ENCODE results near the gene AVPR2. TPM values are rescaled to one million over a fixed set of nuclear protein-coding genes. Genes with fewer than 3 reads are reported as not detected.

The AVPR2 gene
- total RNA-seq, 1 donor from 2014 or later = not detected

DNA sequence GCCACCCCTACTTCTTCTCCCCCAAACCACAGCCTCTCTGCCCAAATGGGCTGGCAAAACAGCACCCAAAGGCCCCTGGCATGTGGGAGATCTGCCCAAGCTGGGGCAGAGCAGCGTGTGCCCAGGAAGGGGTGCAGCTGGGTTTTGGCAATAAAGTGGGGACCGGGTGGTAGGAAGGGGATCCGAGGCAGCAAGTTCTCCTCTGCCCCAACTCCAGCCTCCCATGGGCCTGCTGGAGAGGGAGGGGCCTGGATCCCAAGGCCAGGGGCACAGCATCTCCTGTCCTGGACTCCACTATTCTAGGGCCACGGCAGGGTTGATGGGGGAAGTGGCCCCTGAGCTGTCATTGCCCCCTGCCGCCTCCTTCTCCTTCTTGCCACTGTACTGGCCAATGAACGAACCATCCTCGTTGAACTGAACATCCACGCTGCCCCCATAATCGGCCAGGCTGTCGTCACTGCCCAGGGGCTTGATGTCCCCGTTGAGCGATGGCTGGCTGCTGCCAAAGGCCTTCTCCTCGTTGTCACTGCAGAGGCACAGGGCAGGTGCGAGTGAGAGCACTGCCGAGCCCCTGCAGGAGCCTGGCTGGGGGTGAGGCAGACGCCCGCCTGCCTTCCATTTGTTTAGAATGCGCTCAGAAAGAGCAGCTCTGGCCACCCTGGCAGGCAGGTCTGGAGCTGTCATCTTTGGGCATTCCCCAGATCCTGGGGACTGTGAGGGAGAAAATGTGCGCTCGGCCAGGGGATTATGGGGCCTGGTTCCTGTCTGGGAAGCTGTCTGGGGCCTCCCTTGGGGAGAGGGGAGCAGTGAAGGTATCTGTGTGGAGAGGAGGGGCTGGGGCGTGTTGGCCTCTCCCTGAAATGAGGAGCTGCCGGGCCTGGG lies 41.9 kb upstream of the AVPR2 start:
- TF ChIP-seq CTCF (IDR thresholded peaks at IDR 0.05; ENCODE audit: unreplicated experiment) = no peak
- peaks cover 10% of the 10 kb centered on the region for H3K27me3 Mint-ChIP-seq
- DNase-seq (ENCODE audit: low spot score, unreplicated experiment) = no peak
- peaks cover 3% of the 10 kb centered on the region for H3K9me3 Mint-ChIP-seq (ENCODE audit: low read depth)
- H3K4me3 Mint-ChIP-seq (ENCODE audit: low read depth) = no peak overlapping the region
- H3K4me1 Mint-ChIP-seq (ENCODE audit: low read depth) = no peaks in the 10 kb centered on the region
- no peak overlapping the region for H3K27ac Mint-ChIP-seq
- no peaks in the 10 kb centered on the region for H3K36me3 Mint-ChIP-seq (ENCODE audit: insufficient read depth)

DNA sequence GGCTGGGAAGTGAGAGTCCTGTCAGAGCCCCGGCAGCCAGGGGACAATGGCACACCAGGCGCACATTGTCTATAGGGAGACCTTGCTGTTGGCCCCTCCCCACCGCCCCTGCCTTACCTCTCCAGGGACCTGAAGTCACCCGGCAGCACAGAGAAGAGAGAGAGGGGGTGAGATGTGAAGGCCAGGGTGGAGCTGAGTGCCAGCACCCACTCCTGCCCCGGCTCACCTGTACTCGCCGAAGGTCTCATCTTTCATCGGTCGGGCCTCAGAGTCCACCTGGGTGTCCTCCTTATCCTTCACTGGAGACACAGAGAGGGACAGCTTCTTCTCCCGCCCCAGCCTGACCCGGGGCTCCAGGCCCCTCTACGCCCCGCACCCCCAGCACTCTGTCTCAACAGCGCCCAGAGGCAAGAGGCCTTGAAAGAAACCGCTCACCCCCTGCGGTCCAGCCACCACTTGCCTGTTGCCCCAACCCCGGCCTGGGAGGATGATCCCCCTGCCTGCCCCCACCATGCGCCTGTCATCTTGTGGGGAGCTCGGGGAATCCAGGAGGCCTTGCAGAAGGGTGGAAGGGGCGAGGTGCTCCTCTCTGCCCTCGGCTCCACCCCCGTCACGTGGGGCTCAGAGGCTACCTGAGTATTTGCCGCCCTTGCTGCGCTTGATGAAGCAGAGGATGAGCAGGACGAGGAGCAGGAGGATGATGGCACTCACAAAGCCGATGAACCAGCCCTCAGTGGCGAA lies 41.1 kb upstream of the AVPR2 start:
- DNase-seq (ENCODE audit: low spot score, unreplicated experiment) = no peak
- no peaks in the 10 kb centered on the region for H3K36me3 Mint-ChIP-seq (ENCODE audit: insufficient read depth)
- peaks cover 3% of the 10 kb centered on the region for H3K9me3 Mint-ChIP-seq (ENCODE audit: low read depth)
- H3K4me3 Mint-ChIP-seq (ENCODE audit: low read depth) = no peak overlapping the region
- no peak overlapping the region for H3K27ac Mint-ChIP-seq
- H3K4me1 Mint-ChIP-seq (ENCODE audit: low read depth) = no peaks in the 10 kb centered on the region
- TF ChIP-seq CTCF (IDR thresholded peaks at IDR 0.05; ENCODE audit: unreplicated experiment) = no peak
- peaks cover 5% of the 10 kb centered on the region for H3K27me3 Mint-ChIP-seq

GRCh38 chrX:153864101-153864500 lies 40.4 kb upstream of the AVPR2 start:
- DNase-seq (ENCODE audit: low spot score, unreplicated experiment) = no peak
- Mint-ChIP-seq H3K4me1 (ENCODE audit: low read depth) (no peaks in the 10 kb centered on the region), H3K4me3 (ENCODE audit: low read depth) (no peak overlapping the region), H3K9me3 (ENCODE audit: low read depth) (peaks cover 3% of the 10 kb centered on the region), H3K36me3 (ENCODE audit: insufficient read depth) (no peaks in the 10 kb centered on the region), H3K27me3 (peaks cover 3% of the 10 kb centered on the region), H3K27ac (no peak overlapping the region)
- no peak for TF ChIP-seq CTCF (IDR thresholded peaks at IDR 0.05; ENCODE audit: unreplicated experiment)

DNA sequence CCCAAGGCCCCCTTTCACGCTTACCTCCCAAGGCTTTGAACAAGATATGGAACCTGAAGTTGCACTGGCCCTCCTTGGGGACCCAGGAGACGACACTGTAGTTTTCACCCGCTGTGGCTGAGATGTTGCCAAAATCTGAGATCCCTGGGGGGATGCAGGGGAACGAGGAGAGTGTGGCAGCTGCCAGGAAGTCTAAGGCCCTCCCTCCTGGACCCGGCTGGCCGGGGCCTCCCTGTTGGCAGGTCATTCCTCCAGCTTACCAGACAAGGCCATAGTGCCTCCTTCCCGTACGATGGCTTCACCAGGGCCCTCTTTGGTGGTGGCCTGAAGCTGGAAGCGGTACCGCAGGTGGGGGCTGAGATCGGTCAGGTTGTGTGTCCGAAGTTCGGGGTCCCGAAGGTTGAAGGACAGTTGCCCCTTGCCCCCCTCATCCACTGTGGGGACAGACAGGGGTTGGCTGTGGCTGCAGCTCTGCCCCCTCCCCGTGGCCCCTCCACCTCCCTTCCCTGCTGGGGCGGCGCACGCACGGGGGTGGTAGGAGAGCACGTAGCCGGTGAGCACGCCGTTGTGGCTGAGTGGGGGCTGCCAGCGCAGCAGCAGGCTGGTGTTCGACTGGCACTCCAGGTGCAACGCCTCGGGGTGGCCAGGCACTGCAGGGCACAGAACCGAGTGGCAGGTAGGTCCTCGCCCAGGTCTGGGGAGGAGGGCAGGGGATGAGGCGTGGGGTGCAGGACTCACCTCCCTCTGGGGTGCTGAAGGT lies 39.7 kb upstream of the AVPR2 start:
- Mint-ChIP-seq H3K27me3 (no peaks in the 10 kb centered on the region), H3K4me3 (ENCODE audit: low read depth) (no peak overlapping the region), H3K9me3 (ENCODE audit: low read depth) (no peaks in the 10 kb centered on the region), H3K36me3 (ENCODE audit: insufficient read depth) (no peaks in the 10 kb centered on the region), H3K27ac (no peak overlapping the region), H3K4me1 (ENCODE audit: low read depth) (no peaks in the 10 kb centered on the region)
- DNase-seq (ENCODE audit: low spot score, unreplicated experiment) = no peak
- no peak for TF ChIP-seq CTCF (IDR thresholded peaks at IDR 0.05; ENCODE audit: unreplicated experiment)

GRCh38 chrX:153865321-153865580 lies 39.2 kb upstream of the AVPR2 start:
- Mint-ChIP-seq H3K9me3 (ENCODE audit: low read depth) (no peaks in the 10 kb centered on the region), H3K4me1 (ENCODE audit: low read depth) (no peaks in the 10 kb centered on the region), H3K4me3 (ENCODE audit: low read depth) (no peak overlapping the region), H3K36me3 (ENCODE audit: insufficient read depth) (no peaks in the 10 kb centered on the region), H3K27me3 (no peaks in the 10 kb centered on the region), H3K27ac (no peak overlapping the region)
- no peak for TF ChIP-seq CTCF (IDR thresholded peaks at IDR 0.05; ENCODE audit: unreplicated experiment)
- DNase-seq (ENCODE audit: low spot score, unreplicated experiment) = no peak

Data from progenitor cell of endocrine pancreas (in vitro differentiated cells).